Measurements from ENCODE around the gene ABCC11. TPM values are rescaled to one million over a fixed set of nuclear protein-coding genes. Genes with fewer than 3 reads are reported as not detected.

Gene ABCC11
- total and polyA plus RNA-seq, 2 of the 4 experiments (the other 2 are of a cell fraction), result 0.09 to 0.18 TPM

DNA sequence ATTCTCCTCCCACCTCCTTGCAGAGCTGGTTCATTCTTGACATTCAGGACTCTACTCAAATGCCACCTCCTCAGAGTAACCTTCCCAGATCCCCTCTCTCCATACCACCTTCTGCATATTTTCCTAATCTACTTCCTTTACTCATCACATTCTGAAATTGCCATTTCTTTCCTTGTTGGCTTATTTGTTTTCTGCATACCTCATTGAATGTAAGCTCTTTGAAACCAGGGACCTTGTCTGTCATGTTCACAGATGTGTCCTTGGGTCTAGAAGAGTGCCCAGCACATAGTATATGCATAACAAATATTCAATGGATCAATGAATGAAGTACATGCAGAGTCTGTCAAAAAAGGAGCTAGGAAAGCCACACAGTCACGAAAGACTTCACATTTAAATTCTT, 11.1 kb downstream of the ABCC11 start:
- Histone ChIP-seq H2AK5ac (ENCODE audit: low read depth, low read length) (no peak overlapping the region), H3K4me2 (ENCODE audit: low read depth, low read length) (no peak overlapping the region), H2BK5ac (ENCODE audit: low read depth, low read length, poor library complexity, severe bottlenecking) (no peak overlapping the region), H3K27ac (ENCODE audit: insufficient read depth, low read length) (no peak overlapping the region), H3K4me3 (ENCODE audit: insufficient read depth, low read depth, low read length) (no peak overlapping the region), H3K36me3 (ENCODE audit: control insufficient read depth, insufficient read depth, low read length) (no peaks in the 10 kb centered on the region), H4K91ac (ENCODE audit: insufficient read depth, low read depth, low read length) (no peak overlapping the region), H3K9me1 (ENCODE audit: insufficient read depth, low read length) (no peaks in the 10 kb centered on the region), H4K8ac (ENCODE audit: low read depth in 2 of 2, low read length in 2 of 2) (no peak overlapping the region), H2BK20ac (ENCODE audit: low read depth, low read length) (no peak overlapping the region), H4K20me1 (ENCODE audit: insufficient read depth, low read length) (no peaks in the 10 kb centered on the region), H3K9ac (ENCODE audit: low read depth, low read length) (no peak overlapping the region), H4K5ac (ENCODE audit: low read depth, low read length) (no peak overlapping the region), H3K56ac (ENCODE audit: extremely low read depth, insufficient read depth, low read length) (no peak overlapping the region), H2AFZ (replicated peaks; ENCODE audit: low read length, poor library complexity) (no peak overlapping the region), H3K18ac (ENCODE audit: low read depth, low read length) (no peak overlapping the region), H2BK15ac (ENCODE audit: low read depth, low read length) (no peak overlapping the region), H3K4ac (ENCODE audit: low read depth, low read length) (no peak overlapping the region), H3K14ac (replicated peaks; ENCODE audit: low read depth, low read length) (no peak overlapping the region), H2AK9ac (replicated peaks; ENCODE audit: low read depth, low read length, poor library complexity) (no peak overlapping the region), H3K27me3 (ENCODE audit: control insufficient read depth, insufficient read depth, low read length) (no peaks in the 10 kb centered on the region; the same call in 1 of the 2 replicates), H3K79me1 (ENCODE audit: low read depth in 1 of 2, low read length in 2 of 2) (no peaks in the 10 kb centered on the region), H3K4me1 (ENCODE audit: control insufficient read depth, insufficient read depth, low read length) (0 out of 2 replicates have a peak, but pooled peaks cover 1% of the 10 kb centered on the region), H3K23ac (ENCODE audit: low read depth, low read length) (no peak overlapping the region), H2BK120ac (ENCODE audit: low read depth, low read length) (no peak overlapping the region), H3K9me3 (ENCODE audit: control insufficient read depth, insufficient read depth, low read length) (no peaks in the 10 kb centered on the region)
- TF ChIP-seq RCOR1 (IDR thresholded peaks at IDR 0.05; ENCODE audit: insufficient replicate concordance, low read length) (no peak), CEBPB (IDR thresholded peaks at IDR 0.05; ENCODE audit: low read depth, low read length) (no peak), RFX5 (IDR thresholded peaks at IDR 0.05; ENCODE audit: low read depth, low read length) (no peak), MXI1 (IDR thresholded peaks at IDR 0.05; ENCODE audit: borderline replicate concordance, low read depth, low read length) (no peak), POLR2A (IDR thresholded peaks at IDR 0.05; ENCODE audit: low read depth, low read length) (no peak), MAZ (IDR thresholded peaks at IDR 0.05; ENCODE audit: borderline replicate concordance, low read depth, low read length) (no peak)
- DNase-seq, result no peak
- no TSS peak for BruUV-seq (replicated peaks)
- in situ Hi-C loops (cut with MboI; ENCODE audit: low sequenced_read_pairs) (loop anchor here (5.0 kb wide), 1 partner anchor 391 kb away; no protein-coding TSS in a partner anchor), intact Hi-C loops (cut with micrococcal nuclease) (no loop called here), dilution Hi-C loops (cut with HindIII; ENCODE audit: low sequenced_read_pairs, unreplicated experiment) (no loop called here)
- POLR2A ChIA-PET (ENCODE audit: unreplicated experiment), result no interaction called here
- no CpG with 5 or more reads among the region's 1 CpG for WGBS, 2 experiments (ENCODE audit: extremely low coverage in 2 of 2, insufficient read length in 1 of 2)
- CTCF ChIA-PET, result interaction anchor here (0.6 to 2.6 kb wide), 2 partner anchors 387 to 606 kb away, joined by 3 to 7 read pairs; no protein-coding TSS in a partner anchor
- no peak for ATAC-seq (ENCODE audit: low read depth)

Data from IMR-90 (cell line).